Measurements from ENCODE around the gene TBC1D22A.
A peak's percentile ranks its signal among the peaks of the same experiment; 100 is the strongest.
"Not testable (repeated sequence)": the region's sequence is repeated elsewhere in the genome, so short reads cannot be mapped to it uniquely, and the experiment has no call there.

The TBC1D22A gene

DNA sequence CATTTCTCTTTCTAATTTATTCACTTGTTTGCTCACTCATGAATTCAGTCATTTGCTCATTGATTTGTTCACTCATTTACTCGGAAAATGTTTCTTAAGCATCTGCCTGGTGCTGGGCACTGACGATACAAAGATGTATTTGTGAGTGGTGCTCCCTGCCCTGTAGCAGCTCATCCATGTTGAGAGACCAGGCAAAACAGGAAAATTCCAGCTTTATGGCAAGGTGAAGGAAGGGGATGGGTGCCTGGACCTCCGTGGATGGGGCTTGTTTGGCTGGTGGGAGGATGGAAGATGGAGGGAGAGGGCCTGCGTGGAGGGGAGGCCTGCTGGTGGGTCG, 53.1 kb downstream of the TBC1D22A start:
- no peak for DNase-seq

DNA sequence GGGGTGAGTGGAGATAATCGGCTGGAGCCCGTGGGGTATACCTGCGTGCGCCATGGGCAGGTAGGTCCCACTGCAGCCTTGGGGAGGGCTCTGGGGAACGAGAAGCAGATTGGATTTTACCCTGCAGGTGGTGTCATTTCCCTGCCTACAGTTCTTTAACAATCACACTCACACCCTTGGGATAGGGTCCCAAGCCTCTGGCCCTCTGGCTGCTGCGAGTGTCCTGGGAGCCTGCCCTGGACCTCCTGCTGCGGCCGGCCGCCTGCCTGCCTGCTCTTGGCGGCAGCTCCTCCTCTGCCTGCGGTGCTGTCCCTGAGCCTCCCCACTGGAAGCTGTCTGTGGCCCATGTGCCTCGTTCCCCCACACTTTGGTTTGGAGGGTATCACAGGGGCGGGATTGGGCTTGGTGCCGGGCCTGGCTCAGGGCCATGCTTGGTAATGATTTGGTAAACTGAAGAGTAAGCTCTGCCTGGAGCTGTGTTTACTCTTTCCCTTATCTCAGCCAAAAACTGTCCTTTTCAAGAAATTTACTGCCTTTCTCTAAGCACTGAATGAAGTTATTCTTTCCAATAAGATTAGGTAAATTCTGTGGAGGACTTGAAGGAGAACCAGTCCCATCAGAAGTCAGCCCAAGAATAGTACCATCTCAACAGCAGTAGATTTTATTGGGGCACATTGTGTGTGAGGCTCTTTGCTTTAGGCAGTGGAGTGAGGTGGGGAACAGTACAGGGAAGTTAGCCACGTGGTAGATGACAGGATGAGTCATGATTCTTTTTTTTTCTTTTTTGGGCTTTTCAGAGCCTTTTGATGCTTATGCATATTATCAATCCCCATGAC, 53.7 kb downstream of the TBC1D22A start:
- no peak for DNase-seq

DNA sequence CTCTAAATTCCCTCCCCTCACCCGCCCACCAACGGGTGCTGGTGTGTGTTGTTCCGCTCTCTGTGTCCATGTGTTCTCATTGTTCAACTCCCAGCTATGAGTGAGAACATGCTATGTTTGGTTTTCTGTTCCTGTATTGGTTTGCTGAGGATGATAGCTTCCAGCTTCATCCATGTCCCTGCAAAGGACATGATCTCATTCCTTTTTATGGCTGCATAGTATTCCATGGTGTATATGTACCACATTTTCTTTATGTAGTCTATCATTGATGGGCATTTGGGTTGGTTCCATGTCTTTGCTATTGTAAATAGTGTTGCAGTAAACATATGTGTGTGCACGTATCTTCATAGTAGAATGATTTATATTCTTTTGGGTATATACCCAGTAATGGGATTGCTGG, 54.9 kb downstream of the TBC1D22A start:
- not testable (repeated sequence) for DNase-seq

DNA sequence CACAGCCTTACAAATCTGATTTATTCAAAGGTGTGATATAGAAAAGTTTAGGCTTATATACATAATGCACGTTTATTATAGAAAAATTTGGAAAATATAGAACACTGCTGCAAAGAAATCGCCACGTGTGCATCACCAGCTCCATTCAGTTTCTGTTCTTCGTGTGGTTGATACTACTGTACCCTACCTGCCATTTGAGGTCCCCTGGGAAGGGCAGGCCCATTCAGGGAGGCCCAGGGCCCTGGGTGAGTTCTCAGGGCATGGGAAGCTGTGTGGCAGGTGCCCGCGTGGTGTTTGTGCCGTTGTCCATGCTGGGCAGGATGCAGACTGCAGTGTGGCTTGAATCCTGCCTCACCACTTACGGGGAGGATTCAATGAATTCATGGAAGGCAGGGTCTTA, 60.8 kb downstream of the TBC1D22A start:
- no peak for DNase-seq

DNA sequence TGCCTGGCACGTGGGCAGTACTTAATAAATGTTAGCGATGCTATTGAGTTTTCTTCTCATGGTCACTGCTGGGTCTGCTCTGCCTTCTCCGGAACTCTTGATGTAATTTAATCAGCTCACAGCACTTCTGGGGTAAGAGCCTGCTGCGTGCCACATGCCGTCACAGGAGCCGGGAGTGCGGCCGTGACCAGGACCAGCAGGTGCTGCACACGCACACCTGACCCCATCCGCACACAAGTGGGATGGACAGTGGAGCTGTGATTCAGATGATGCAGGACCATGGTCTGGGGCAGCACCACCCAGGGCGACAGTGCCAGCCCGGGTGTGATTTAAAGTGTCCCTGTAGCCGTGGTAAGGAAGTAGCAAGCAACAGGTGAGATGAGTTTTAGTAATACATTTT, 61.2 kb downstream of the TBC1D22A start:
- no peak for DNase-seq

DNA sequence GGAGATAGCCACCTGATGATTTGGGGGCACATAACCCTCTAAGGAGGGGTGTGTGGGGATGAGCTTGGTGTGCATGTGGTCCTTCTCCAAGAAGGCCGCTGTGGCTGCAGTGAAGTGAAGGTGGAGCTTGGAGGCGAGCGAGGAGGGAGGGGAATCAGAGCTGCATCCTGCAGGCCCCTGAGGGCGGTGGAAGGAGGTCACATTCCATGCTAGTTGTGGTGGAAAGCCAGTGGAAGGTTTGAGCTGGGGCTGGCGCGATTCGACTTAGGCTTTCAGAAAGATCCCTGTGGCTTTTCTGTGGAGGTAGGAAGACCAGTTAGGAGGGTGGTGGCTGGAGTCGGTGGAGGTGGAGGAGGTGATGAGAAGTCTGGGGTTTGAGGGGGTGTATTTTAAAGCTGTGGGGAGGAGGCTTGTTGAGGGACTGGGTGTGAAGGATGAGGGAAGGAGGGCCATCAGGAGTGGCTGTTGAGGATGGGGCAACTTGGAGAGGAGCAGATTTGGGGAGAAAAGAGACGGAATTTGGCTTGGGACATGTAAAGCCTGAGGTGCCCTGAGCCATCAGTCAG, 62.0 kb downstream of the TBC1D22A start:
- DNase-seq = no peak

DNA sequence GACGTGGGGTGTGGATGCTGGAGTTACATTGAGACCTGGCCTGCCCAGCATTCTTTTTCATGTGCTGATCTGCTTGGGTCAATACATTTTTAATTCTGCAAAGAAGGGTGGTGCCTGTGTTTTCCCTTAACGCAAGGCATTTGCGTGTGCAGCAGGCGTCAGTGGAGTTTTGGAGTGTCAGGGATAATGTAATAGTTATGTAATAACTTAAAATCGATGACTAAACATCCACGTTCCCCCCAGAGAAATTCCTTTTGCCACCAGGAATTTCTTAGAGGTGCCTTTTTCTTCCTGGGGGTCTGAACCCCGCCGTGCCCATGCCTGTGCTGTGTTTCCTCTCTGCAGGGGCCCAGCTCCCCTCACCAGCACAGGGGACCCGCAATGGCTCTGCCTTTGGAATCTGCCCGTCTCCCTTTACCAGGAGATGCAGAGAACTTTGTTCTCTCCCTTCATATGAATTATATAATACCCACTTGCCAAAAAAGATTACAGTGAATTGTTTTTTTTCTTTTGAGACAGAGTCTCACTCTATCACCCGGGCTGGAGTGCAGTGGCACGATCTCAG, 62.6 kb downstream of the TBC1D22A start:
- DNase-seq = no peak

DNA sequence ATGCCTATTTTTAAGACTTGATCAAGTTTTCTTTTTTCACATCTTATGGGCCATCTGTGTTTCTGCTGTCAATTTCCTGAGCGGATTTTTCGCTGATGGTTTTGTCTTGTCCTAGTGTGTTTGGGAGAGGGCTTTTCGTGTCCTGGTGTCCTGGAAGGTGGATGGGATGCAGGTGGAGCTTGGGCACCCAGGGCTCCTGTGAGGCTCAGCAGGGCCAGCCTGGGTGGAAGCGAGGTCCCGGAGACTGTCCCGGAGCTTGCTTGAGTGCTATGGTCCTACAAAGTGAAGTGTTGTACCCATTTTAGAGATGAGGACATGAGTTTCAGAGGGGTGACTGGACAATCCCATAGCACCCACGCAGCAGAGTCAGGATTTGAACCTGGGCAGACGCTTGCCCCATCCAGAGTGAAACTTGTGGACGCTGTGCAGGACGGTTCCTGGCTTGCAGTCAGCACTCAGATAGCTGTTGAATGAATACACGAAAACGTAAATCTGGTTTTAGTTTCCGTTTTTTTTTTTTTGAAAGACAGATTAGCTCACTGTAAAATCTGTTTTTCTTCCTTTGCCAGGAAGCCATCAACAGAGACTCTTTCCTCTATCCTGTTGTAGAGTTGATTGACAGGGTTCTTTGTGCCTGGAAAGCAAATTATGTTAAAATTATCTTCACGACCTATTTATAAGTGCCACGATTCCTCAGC, 64.1 kb downstream of the TBC1D22A start:
- DNase-seq = no peak

DNA sequence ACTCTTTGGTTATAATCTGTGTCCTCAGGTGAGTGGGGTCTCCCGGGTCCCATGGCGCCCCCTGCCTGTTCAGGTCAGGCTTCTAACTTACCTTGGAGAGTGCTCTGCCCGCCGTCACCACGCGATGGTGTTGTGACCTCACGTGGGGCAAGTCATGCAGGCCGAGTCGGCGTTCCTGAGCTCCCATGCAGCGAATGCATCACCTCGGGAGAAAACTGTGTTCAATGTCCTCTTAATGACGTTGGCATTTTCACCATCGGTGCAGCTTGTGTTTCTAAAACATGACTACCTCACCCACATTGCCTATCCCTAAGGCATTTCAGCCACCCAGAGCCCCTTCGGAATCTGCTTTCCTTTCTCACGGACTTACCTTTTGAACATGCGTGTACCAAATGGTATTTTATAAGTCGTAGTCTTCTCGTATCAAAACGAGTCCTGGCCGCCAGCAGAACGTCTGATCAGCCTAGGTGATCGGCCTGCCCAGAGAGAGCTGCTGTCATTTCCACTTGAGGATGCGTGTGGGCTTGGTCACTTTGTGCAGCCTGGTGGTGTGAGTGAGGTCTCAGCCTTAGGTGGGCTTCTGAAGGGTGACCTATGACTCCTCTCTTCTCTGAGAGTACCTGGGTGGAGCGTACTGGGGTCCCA, 64.8 kb downstream of the TBC1D22A start:
- DNase-seq = no peak

DNA sequence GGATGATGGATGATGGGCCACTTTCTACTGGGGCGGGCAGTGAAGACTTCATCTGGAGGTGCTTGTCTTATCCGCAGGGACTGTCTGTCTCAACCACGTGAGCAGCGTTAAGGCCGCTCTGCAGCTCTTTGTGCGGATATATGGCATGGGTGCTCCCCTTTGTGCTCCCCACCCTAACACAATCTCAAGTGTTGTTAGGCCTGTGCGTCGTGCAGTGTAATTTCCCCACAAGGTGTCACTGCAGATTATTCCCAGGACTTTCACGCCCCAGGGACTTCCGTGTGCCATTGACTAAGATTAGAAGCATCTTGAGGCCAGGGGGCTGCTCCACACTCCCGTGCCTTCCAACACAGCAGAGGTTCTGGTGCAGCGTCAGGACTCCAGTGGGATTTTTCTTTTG, 65.3 kb downstream of the TBC1D22A start:
- DNase-seq = no peak

DNA sequence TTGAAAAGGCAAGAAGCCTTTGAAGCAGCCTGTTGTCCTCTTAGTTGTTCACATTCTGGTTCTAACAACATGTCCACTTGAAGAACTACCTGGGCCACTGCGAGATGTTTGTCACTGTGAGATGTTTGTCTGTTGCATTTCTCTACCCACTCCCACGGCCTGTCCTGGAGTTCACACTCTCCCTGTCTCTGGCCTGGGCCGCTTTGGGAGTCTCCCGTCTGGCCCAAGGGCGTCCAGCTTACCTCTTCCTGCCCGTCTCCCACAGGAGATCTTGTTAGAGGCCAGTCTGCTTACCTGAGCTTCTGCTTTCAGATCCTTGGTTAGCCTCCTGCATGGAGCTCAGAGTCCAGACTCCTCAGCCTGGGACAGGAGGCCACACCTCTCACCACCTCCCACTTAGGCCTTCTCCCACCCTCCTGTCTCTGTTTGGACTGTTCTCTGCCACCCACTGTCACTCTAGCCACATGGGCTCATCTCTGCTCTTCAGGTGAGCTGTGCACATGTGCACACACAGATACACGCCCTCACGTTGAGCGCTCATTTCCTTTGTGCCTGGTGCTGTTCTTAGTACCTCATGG, 66.0 kb downstream of the TBC1D22A start:
- no peak for DNase-seq

DNA sequence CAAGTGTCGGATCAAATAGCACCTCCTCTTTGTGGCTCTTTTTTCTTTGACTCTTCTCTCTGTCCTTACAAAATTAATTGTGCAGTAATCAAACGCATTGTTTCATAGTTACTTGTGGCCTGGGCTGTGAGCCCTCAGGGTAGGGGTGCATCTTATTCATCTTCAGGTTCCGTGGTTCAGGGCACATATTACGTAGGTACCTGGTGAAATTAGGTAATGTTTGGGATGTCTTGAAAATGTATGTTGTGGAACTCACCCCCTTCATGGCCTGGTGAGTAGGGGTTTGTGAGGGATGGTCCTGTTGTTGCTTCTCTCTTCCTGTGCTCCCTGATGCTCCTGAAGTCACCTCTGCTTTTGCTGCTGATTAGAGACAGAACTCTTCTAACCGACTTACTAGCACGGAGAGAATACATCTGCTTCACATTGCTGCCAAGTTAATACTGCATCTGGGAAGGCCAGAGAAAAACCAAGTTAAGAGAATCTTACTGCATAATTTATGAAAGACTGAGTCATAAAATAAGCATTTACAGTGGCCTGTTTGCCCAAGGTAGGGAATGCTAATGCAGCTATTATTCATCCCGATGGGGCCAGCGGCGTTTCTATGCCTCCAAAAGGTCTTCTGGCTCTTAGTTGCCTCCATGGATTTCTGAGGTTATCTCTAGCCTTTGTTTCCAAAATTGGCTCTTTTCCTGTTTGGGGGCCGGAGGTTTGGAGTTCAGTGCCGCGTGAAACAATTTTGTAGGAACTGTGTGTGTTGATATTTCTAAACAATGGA, 66.9 kb downstream of the TBC1D22A start:
- DNase-seq = no peak

DNA sequence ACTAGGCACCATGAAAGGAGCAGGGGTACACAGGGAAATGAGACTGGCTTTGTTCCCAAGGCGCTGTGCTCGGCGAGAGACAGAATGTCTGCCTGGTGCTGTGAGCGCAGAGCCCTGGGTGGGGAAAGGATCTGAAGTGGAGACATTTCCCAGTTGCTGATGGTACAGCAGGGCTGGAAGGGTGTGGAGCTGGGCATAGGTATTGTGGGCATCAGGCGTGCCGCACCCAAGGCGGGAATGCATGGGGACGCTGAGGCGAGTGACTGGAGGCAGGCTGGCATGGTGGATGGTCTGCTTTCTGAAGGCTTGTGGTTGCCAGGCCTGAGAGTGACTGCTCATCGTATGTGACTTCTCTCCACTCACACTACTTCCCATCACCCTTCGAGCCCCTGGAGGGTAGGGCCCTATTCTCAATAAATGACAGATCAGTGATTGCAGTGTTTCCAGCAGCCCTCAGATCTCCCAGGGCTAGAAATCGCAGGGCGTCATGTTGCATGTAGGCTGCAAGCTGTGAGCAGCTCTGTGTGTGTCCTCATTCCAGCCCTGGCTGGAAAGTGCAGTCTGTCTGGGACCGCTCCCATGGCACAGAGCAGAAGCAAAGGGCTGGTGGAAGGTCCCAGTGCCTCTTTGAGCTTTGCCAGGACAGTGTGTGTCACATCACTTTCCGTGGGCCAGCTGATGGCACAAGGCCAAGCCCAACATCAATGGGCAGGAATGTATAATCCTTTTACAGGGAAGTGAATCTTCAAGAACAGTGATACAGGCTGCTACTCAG, 67.7 kb downstream of the TBC1D22A start:
- peak; percentile 13 for DNase-seq

DNA sequence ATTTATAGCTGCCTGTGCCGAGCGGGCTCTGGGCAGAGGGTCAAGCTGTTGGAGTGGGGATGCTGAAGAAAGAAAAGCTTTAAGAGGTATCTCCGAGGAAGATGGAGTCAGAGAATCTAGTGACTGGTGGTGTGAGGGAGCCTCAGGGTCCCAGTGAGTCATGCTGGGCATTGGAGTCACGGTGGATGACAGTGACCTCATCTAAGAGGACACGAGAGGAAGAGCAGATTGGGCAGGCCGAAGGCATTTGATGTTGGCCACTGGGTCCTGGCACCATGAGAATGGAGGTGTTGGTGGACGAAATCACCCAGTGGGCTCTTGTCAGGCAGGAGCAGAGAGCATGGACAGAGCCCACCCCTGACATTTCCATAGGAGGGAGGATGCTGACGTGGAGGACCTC, 68.4 kb downstream of the TBC1D22A start:
- DNase-seq = no peak

DNA sequence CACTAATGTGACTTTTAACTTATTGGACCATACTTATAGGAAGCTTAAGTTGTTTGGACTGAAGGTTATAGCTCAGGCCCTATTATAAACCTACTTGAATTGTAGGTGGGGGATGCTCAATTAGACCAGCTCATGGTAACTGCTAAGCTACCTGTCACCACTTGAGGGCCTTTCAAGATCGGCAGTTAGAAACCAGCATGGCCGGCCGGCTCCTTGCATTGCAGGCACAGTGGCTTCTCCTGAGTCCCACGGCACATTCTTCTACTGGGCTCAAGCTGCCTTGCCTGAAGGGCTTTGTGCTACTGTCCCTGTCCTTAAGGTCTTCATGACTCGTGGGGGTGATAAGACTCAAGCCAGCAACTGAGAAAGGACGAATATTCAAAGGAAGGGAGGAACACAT, 70.8 kb downstream of the TBC1D22A start:
- DNase-seq = peak; percentile 3

DNA sequence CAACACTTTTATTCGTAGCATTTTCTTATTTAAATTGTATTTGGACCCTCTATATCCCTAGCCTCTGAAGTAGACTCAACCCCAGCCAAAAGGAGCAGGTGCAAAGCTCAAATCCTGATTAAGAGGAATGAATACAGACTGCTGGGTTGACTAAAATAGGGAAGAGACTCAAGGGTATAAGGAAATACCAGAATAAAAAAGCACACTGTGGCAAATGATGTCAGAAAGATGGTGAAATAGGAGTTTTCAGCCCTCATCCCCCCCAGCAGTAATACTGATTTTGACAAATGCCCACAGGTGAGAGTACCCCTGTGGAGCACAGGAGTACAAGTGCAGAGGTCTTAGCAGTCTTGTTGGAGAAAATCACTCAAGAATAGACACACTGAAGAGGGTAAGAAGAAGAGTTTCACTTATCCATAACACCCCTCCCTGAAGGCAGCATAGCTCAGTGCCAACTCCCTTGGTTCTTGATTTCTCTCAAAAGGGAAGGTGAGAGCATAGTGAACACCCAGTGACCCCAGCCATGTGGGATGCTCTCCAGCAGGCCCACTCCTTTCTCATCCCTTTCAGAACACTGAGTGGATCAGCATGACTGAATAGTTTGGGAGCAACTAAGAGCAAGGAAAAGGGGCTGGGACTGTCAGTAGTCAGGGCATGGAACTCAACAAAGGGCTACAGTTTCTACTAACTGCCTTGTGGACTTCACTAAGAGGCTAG, 71.7 kb downstream of the TBC1D22A start:
- DNase-seq = no peak

DNA sequence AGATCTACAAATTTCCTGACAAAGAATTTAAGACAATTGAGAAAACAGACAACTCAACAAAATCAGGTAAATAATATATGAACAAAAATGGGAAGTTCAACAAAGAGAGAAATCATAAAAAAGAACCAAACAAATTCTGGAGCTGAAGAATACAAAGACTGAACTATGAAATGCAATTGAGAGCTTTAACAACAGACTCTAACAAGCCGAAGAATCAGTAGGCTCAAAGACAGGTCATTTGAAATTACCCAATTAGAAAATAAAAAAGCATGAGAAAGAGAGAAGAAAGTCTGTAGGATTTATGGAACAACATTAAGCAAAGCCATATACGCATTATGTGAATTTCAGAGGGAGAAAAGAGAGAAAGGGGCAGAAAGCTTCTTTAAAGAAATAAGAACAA, 72.8 kb downstream of the TBC1D22A start:
- DNase-seq = no peak

DNA sequence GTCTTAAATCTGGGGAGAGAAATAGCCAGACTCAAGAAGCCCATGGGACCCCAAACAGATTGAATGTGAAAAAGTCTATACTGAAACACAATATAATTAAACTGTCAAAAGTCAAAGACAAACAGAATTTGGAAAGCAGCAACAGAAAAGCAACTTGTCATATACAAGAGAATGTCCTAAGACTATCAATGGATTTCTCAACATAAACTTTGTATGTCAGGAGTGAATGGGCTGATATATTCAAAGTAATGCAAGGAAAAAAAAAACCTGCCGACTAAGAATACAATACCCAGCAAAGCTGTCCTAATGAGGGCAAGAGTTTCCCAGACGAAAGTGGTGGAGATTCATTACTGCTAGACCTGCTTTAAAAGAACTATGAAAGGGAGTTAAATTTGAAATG, 73.2 kb downstream of the TBC1D22A start:
- no peak for DNase-seq

DNA sequence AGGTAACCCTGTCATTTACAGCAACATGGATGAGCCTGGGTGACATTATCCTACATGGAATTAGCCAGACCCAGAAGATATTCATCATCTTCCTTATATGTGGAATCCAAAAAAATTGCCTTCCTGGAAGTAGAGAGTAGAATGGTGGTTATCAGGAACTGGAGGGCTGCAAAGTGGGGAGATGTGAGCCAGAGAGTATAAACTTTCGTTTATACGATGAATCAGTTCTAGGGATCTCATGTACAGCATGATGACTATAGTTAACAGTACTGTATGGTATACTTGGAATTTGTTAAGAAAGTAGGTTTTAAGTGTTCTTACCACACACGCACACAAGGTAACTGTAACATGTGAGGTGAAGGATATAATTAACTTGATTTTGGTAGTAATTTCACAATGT, 79.1 kb downstream of the TBC1D22A start:
- DNase-seq = no peak

DNA sequence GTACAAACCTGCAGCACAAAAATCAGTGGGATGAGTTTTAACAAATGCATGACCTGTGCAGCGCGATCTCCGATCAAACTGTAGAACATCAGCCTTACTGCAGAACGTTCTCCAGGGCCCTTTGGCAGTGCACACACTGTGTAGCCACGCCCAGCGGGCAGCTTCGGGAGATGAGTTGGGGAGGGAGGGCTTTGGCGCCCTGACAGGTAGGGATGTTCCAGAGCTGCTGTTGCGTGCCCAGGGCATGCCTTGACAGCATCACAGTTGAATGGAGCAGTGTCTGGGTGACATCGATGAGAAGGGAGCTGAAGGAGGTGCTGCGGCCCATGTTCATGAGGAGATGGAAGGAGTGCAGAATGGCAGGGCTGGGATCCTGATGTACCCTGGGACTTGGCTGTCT, 80.2 kb downstream of the TBC1D22A start:
- DNase-seq = no peak

DNA sequence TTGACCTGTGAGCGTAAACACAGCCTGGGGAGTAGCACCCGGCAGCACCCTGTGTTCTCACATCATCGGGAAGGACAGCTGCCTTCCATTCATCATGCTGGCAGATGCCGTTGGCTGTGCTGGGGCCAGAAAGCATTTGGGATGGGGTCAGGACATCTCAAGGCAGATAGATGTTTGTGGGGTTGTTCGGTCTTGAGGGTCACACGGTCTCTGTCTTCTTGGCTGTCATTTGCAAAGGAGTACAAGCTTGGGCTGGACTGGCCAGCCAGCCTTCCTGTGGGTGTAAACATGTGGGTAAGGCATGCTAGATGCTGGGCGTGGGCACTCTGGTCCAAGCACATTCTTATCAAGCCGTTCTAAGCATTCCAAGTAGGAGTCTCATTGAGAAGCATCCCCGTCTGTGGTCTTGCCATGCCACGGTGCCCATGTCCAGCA, 81.4 kb downstream of the TBC1D22A start:
- no peak for DNase-seq

Measured in NCI-H82 (cell line).